ENCODE results near the gene CAMK2B.

GRCh38 chr7:44284216-44284615 is 41.2 kb downstream of the CAMK2B start:
- TF ChIP-seq CTCF (IDR thresholded peaks at IDR 0.05) = no peak
- TF ChIP-seq POLR2A (IDR thresholded peaks at IDR 0.05) = no peak
- TF ChIP-seq EP300 (IDR thresholded peaks at IDR 0.05) = no peak
